HFFc6 (cell line): ENCODE measurements around the gene PRKAG2. TPM values are rescaled to one million over a fixed set of nuclear protein-coding genes. Genes with fewer than 3 reads are reported as not detected.

Experiments used
- DNase-seq: peaks from one replicate; pipeline ENCODE4 v3.0.0-alpha.2; 2018
- H3K27ac Mint-ChIP-seq: 2 replicates; pipeline ENCODE4 v1.8.0; 2020; ENCODE audit warnings: mild to moderate bottlenecking, mixed read lengths
- H3K27me3 Mint-ChIP-seq: 2 replicates; pipeline ENCODE4 v1.8.0; 2021; ENCODE audit warnings: mild to moderate bottlenecking, moderate library complexity, mixed read lengths; ENCODE audit not compliant: insufficient read depth
- H3K36me3 Mint-ChIP-seq: 2 replicates; pipeline ENCODE4 v1.8.0; 2021; ENCODE audit warnings: low read depth, mixed read lengths
- H3K4me1 Mint-ChIP-seq: 2 replicates; pipeline ENCODE4 v1.8.0; 2020; ENCODE audit warnings: low read depth, mixed read lengths
- H3K4me3 Mint-ChIP-seq: 2 replicates; pipeline ENCODE4 v1.8.0; 2020; ENCODE audit warnings: mild to moderate bottlenecking, moderate library complexity, mixed read lengths
- H3K9me3 Mint-ChIP-seq: 2 replicates; pipeline ENCODE4 v1.8.0; 2020; ENCODE audit warnings: mild to moderate bottlenecking, mixed read lengths
- CTCF ChIP-seq: fragments of 200-600 bp; sonication (generic); IDR thresholded peaks from 2 replicates; pipeline ENCODE4 v1.5.0; 2021; ENCODE audit warnings: antibody characterized with exemption, mild to moderate bottlenecking
- total RNA-seq, 6 experiments: library from RNA; stranded (reverse); fragmentation: NEBNext Ultra II Directional; extraction: Animal tissue kit (Norgen Biotek cat#: 25700); gene quantifications; 2 replicates in 1 of 6; 3 replicates in 5 of 6; pipeline ENCODE4 v1.2.3, GENCODE V29; 2021

PRKAG2 gene
- total RNA-seq, 6 experiments from 2014 or later, result 15.1 to 19.2 (median 18.4) TPM

- no peak overlapping the region for H3K27ac Mint-ChIP-seq
- no peak for TF ChIP-seq CTCF
- peaks cover 12% of the 10 kb centered on the region for H3K4me1 Mint-ChIP-seq
- H3K4me3 Mint-ChIP-seq, result no peak overlapping the region
- H3K9me3 Mint-ChIP-seq, result no peaks in the 10 kb centered on the region
- no peaks in the 10 kb centered on the region for H3K36me3 Mint-ChIP-seq
- no peak for DNase-seq
- peaks cover 32% of the 10 kb centered on the region for H3K27me3 Mint-ChIP-seq
Observed at GRCh38 chr7:151839451-151839921, 37.4 kb downstream of the PRKAG2 start.

- peaks cover 7% of the 10 kb centered on the region for H3K4me1 Mint-ChIP-seq
- no peak for DNase-seq
- no peak overlapping the region for H3K4me3 Mint-ChIP-seq
- TF ChIP-seq CTCF, result no peak
- peaks cover 33% of the 10 kb centered on the region for H3K27me3 Mint-ChIP-seq
- no peaks in the 10 kb centered on the region for H3K9me3 Mint-ChIP-seq
- no peak overlapping the region for H3K27ac Mint-ChIP-seq
- H3K36me3 Mint-ChIP-seq, result no peaks in the 10 kb centered on the region
Observed at GRCh38 chr7:151838861-151839381, 38.0 kb downstream of the PRKAG2 start.

- H3K4me3 Mint-ChIP-seq, result no peak overlapping the region
- no peaks in the 10 kb centered on the region for H3K4me1 Mint-ChIP-seq
- no peak for TF ChIP-seq CTCF
- no peaks in the 10 kb centered on the region for H3K9me3 Mint-ChIP-seq
- no peak for DNase-seq
- H3K27ac Mint-ChIP-seq, result no peak overlapping the region
- H3K36me3 Mint-ChIP-seq, result no peaks in the 10 kb centered on the region
- peaks cover 40% of the 10 kb centered on the region for H3K27me3 Mint-ChIP-seq
Observed at GRCh38 chr7:151838072-151838471, 38.8 kb downstream of the PRKAG2 start.

GRCh38 chr7:151837285-151838042 is 39.5 kb downstream of the PRKAG2 start:
- Mint-ChIP-seq H3K4me3 (no peak overlapping the region), H3K9me3 (no peaks in the 10 kb centered on the region), H3K27me3 (peaks cover 46% of the 10 kb centered on the region), H3K4me1 (no peaks in the 10 kb centered on the region), H3K36me3 (no peaks in the 10 kb centered on the region), H3K27ac (no peak overlapping the region)
- TF ChIP-seq CTCF, result no peak
- DNase-seq, result no peak

GRCh38 chr7:151836927-151837205 is 40.0 kb downstream of the PRKAG2 start:
- Mint-ChIP-seq H3K4me3 (no peak overlapping the region), H3K36me3 (no peaks in the 10 kb centered on the region), H3K27me3 (peaks cover 46% of the 10 kb centered on the region), H3K4me1 (no peaks in the 10 kb centered on the region), H3K27ac (no peak overlapping the region), H3K9me3 (no peaks in the 10 kb centered on the region)
- TF ChIP-seq CTCF, result no peak
- no peak for DNase-seq
